Myocyte (in vitro differentiated cells): Measurements from ENCODE around the gene CRADD. TPM values are rescaled to one million over a fixed set of nuclear protein-coding genes. Genes with fewer than 3 reads are reported as not detected.
"Not testable (repeated sequence)": the region's sequence is repeated elsewhere in the genome, so short reads cannot be mapped to it uniquely, and the experiment has no call there.

Experiments
- DNase-seq: peaks from one replicate; pipeline ENCODE4 v3.0.0-alpha.2; 2012; ENCODE audit warnings: low read depth
- total RNA-seq: library from RNA; depleted of rRNA; stranded (reverse); fragments of >200 nt; gene quantifications from 2 replicates; pipeline ENCODE4 v1.2.3, GENCODE V29; 2014

The CRADD gene
- total RNA-seq, 1 donor from 2014 or later, result 30.1 TPM

DNA sequence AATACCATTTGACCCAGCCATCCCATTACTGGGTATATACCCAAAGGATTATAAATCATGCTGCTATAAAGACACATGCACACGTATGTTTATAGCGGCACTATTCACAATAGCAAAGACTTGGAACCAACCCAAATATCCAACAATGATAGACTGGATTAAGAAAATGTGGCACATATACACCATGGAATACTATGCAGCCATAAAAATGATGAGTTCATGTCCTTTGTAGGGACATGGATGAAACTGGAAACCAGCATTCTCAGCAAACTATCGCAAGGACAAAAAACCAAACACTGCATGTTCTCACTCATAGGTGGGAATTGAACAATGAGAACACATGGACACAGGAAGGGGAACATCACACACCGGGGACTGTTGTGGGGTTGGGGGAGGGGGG is 104.8 kb downstream of the CRADD start:
- DNase-seq, result not testable (repeated sequence)

DNA sequence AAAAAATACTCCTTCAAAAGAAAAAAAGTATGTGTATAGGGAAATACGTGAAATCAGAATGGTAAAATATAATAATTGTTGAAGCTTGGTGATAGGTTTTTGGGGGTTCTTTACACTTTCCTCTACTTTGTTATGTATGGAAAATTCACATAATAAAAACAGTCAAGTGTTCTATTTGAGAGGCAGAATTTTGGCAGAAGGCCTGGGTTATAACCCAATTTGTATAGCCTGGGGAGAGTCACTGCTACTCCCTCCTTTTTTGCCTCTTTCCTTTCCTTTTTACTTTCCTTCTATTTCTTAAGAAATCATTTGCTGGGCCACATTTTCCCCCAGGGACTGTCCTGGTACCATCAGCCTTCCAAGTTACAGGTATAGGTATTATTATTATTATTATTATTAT is 105.7 kb downstream of the CRADD start:
- no peak for DNase-seq

DNA sequence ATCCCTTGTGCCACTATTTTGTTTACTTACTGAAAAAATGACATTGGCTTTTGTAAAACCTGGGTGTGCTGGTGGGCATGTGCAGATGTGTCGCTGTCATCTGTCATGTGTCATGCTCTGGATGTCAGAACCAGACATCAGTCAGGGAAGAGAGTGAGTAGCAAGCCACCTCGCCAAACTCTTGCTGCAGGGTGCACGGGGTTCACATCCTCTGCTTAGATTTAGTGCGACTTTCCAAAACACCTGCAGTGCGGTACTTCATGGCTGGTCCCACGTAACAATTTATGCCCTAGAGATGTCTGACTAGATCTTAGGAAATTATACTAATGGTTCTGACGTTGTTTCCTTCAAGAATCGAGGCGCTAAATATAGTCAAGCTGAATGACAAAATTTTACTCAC is 106.7 kb downstream of the CRADD start:
- no peak for DNase-seq

DNA sequence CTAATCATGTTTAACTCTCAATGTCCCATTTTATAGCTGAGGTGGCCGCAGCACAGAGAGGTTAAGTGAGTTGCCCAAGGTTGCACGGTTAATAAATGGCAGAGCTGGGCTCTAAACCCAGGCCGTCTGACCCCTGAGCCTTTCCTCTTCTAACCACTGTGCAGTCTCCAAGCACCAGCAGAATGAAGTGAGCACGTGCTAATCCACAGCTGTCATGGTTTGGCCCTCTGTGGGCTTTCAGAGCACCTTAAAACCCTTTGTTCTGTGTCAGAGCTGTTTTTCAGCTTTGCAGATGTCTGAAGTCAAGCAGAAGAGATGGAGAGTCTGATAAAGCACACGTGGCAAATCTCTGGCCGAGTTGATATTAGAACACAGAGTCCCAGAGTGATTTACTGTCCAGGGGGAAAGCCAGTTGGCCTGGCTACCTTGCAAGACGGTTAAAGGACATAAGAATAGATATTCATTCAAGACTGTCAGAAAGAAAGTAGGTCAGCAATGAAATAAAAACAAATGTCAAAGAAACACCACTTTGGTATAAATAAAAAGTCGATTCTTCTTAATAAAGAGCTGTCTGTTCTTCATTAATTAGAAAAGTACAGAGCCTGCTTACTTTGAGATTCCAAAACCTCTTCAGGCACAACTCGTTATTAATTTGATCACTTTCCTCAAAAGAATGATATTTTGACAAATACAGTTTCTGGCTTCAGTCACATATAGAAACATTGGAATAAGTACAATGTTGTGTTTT is 107.3 kb downstream of the CRADD start:
- DNase-seq, result peak; percentile 92

DNA sequence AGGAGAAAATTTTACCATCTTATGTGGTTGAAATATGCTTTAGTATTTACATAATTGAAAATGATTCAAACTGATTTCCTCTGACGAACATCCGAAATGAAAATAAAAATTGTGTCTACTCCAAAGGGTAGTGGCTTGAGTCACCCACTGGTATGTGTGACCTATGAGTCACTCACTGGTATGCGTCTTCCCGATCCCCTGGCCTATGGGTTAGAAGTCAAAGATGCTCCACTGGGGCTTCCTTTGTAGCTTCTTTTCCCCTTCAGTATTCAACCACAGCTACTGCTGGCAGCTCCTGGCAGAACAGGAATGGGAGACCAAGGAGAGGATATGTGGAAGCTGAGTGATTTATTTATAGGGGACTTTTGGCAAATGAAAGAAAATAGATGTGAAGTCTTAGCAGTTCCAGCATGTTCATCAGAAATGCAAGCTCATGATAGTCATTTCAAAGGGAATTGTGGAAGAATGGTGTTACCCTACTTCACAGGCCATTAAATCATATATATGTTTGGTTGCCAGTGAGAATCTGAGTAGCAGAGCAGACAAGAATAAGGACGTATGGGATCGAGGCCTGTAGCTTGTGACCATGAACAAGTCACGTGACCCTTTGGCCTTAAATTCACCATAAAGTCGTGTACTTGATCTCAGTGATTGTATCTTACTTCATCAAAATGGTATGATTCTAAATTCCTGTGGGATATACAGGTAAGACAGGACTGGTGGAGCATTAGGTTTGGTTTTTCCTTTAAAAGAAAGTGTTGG is 108.3 kb downstream of the CRADD start:
- peak; percentile 89 for DNase-seq

DNA sequence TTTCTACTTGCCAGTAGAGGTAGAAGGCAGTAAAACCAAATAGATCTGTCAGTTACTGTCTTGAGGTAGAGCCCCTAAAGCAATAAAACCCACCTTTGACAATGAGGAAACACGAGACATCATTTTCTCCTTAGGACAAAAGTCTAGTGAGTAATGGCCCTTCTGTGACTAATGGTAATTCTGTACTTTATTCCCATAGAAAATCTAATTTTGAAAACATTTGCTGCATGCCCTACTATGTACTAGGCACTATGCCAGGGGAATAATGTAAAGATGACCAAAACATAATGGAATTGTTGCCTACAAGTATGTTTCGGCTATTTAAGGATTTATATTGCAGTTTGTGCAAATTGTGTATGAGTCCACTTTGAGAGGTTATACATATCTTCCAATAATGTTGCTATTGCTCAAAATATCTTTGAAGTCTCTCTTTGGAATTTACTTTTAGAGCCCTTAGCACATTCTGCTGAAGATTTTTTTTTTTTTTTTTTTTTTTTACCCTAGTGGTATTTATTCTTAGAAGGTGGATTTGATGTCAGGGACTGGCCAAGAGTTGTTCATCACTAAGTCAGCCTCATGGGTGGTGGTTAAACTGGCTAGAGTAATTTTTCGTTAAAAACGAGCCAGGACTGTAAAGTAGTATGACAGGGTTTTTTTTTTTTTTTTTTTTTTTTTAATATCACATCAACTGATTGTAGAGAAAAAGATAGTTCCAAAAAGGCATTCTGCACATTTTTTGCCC is 109.7 kb downstream of the CRADD start:
- DNase-seq, result no peak

DNA sequence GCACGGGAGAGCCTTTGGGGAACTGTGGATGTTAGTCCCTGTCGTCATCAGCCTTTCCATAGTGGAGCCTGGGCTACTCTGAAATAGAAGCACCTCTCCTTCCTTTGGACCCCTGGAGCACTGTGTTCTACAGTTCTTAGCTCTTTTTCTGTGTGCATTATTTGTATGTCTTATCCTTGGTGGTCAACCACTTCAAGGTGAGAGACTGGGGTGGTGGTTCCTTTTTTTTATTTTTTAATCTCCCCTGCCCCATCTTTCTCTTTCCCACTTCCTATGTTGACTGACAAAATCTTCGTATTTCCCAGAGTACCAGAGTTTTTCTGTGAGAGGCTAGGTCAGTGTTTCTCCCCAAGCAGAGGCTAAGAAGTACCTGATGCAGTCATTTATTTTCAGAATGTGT is 111.7 kb downstream of the CRADD start:
- no peak for DNase-seq

DNA sequence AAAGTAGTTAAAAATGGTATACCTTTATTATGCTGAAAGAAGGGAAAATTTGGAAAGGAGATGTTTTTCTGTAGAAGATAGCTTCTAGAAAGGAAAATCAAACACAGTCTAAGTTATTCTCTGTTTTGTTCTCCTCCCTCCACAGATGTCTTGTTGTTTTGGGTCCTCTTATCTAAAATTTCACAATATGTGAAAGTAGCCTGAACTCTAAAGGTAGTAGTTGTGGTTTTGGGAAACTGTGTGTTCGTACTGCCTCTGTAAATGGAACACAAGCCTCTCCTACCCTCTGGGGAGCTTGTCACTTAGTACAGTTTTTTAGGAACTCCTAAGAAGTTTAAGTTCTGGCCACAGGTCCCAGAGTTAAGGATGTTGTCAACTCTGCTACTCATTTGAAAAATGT is 112.6 kb downstream of the CRADD start:
- DNase-seq, result no peak

DNA sequence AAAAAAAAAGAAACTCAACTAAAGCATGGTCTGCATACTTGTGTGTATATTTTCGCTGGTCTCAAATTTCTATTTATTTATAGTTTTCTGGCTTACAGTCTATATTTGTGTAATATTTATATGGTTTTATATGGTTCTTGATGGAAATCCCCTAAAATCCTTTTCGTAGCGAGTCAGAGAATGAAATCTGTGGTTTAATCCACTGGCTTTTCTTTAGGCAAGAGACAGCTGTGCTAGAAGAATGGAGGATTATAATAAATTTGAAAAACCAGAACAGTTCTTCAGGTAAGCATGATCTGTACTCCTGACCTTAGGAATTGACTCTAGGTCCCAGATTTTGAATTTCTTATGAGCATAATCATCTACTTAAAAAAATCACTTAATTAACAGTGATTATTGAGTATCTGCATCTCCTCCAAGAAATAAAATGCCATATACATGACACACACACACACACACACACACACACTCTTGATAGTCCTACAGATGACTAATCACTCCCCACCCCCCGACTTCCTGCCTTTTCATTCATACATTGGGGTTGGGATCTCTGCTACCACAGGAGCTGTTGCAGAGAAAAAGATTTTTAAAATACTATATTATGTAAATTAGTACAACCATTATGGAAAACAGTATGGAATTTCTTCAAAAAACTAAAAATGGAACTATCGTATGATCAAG is 113.4 kb downstream of the CRADD start:
- no peak for DNase-seq

DNA sequence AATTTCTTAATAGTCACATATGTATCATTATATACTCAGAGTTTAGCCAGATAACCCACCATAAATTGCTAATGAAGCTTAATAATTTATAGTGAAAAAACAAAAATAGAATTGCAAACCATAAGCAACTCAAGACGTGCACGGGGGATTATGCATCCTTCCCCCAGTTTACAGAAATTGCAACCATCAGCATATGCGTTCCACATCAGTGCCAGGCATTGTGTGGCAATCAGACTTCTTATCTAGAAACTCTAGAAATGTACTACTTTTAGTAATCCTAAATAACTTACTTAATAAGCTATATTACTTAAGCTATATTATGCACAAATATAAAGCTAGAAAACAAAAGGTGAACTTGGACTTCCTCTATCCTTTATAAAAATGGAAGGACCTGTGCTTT is 115.8 kb downstream of the CRADD start:
- DNase-seq, result no peak

DNA sequence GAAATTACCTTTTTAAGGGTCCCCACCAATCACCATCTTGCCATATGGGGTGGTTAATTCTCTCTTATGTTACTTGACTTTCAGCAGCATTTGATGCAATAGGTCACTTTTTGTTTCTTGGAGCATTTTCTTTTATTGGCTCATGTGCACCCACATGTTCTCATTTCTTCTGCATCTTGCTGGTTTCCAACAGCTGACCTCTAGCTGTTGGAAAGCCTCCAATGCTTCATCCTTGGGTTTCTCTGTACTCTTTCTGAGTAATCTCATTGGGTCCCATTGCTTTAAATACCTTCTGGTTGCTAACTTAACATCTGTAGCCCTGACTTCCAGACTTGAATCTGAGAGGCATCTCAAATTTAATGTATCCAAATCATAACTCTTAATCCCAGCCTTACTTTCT is 116.8 kb downstream of the CRADD start:
- peak; percentile 75 for DNase-seq

DNA sequence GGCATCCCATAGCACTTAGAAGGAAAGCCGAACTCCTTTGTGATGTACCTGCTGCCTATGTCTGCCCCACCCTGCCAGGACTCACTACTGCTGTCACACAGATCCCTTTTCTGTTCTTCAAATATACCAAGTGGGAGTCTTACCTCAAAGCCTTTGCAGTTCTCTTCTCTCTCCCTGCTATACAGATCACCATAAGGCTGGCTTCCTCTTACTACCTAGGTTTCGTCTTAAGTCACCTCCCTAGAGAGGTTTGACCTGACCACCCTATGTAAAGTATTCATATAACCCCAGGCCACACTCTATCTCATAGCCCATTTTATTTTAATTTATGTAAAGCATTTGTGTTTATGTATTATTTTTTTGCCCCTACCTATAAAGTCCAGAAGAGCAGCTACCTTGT is 117.6 kb downstream of the CRADD start:
- no peak for DNase-seq

DNA sequence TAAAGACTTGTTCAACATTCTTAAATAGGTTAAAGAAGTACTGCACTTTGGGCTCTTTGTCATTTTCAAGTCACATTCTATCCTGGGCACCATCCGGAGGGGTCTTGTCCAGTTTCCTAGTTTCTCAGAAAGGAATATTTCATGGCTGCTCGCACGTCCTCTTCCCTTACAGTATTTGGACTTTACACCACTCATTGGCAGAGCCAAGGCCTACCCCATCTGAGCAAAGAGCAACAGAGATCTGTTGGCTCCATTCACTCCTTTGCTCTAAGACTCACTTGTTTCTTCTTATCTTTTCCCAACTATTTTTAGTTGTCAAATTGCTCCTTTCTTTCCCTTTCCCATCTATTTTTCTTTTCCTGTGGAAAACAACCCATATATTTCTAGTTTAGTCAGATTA is 118.2 kb downstream of the CRADD start:
- DNase-seq, result no peak

DNA sequence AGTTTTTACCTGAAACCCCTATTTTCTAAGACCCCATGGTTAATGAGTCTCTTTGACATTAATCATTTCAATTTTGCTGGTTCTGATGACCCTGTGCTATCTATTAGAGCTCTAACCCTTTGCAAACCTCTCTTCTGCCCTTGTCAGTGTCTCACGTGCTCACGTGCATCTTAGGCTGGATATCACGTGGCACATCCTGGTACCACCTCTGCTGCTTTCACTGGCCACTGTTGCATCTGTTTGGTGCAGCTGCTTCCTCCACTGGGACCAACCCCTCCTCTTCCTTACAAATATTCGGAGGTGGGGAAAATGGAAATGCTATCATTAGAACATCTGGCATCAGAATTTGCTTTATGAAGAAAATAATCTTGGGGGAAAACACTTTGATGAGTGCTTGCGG is 119.6 kb downstream of the CRADD start:
- DNase-seq, result no peak

DNA sequence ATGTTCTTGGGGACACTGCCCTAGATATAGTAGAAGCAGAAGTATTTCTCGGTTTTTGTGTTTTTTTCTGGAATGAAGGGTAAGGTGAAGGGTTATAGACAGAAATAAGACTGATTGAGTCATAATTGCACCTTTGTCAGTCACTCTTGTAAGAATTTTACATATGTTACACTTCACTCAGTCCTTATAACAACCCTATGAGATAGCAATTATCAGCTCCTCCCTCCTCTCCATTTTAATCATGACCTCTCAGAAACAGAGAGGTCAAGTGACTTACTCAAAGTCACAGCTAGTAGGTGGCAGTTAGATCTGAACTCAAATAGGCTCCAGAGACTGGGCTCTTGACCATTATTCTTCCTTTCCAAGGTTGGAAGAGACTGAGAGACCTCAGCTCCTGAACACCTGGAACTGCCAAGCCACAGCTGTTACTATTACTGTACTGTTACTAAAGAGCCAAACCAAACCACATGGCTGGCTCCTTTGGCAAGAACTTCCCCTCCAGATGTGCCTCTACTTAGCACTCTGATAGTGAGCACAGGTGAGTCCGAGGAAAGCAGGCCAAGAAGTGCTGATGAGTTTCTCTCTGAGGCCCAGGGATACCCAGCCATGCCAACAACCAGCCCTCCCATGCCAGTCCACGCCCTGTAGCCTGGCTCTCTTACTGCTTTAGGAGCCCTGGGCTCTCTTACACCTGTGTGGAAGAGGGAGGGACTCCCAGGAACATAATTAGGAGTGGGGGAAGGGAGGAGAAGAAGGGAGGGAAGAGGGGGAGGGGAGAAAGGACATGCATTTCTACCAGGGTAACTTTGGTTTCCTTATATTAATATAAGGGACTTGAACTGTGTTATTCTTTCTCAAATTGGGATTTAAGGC is 121.3 kb downstream of the CRADD start:
- no peak for DNase-seq

DNA sequence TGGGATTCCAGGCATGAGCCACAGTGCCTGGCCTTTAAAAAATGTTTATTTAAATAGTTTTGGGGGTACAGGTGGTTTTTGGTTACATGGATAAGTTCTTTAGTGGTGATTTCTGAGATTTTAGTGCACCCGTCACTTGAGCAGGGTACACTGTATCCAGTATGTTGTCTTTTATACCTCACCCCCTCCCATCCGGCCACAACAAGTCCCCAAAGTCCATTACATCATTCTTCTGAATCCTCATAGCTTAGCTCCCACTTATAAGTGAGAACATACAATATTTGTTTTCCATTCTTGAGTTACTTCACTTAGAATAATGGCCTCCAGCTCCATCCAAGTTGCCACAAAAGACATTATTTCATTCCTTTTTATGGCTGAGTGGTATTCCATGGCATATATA is 124.5 kb downstream of the CRADD start:
- DNase-seq, result not testable (repeated sequence)

DNA sequence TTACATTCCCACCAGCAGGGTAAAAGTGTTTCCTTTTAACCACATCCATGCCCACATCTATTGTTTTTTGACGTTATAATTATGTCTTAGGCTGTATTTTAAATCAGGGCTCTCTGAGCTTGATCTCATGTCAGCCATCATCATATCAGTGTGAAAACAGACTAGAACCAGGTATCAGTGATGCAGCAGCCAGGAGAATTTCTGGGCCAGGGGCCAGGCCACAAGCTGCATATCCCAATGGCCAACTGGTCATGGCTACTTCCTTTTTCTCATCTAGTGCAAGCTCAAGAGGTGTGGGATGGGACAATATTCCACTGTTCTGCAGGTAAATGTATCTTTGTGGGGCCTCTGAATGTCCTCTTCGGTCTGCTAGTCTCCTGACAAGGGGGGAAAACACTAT is 125.1 kb downstream of the CRADD start:
- DNase-seq, result no peak

DNA sequence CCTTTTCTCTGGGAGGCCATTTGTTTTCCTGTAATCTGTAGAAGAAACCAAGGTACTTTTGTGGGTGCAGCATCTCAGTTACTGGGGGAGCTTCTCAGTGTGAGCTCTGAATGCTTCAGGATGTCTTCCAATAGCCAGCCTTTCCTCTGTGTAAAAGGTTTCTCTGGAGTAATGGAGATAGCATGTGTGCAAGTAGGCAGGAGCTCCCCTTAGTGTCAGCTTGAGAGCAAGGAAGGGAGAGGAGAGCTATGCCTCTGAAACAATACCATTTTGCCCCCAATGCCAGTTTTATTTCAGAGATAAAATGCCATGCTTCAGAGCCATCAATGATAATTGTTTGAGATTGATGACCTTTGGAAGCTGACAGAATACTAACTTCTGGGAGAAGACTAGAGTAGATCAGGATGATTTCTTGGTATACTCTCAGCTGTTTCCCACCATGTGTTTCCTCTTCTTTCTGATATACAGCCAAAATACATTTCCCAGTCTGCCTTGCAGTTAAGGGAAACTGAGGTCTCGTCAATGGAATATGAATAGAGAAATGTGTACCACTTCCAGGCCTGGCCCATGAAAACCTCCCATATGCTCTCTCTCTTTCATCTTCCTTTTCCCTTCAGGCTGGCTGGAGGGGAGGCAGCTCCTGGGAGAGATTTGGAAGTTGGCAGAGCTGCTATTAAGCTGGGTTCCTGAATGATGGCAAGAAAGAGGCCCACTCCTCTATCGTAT is 125.7 kb downstream of the CRADD start:
- peak; percentile 66 for DNase-seq

DNA sequence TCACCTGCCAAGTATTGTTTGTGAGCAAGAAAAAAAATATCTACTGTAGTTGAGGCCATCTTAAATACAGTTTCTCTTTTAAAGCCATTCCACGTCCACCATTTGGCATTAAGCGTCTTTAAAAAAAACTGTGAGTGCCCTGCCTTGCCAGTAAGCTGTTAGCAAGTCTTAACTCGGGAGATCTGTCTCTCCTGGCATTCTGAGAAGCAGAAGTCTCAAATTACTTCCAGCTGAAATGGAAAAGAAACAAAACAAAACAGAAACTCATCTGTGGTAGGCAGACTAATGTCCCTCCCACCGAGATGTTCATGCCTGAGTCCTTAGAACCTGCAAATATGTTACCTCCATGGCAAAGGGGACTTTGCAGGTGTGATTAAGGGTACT is 126.2 kb downstream of the CRADD start:
- DNase-seq, result peak; percentile 80
